T47D (cell line): ENCODE results near the gene NDUFS2.

Experiments used
- DNase-seq, 2 experiments: peaks; one replicate each; pipeline versions ENCODE4 v3.0.0 to v3.0.0-alpha.2; 2011 to 2012; ENCODE audit warnings: low read depth in 1 of 2, low spot score in 1 of 2
- JUND ChIP-seq: IDR thresholded peaks from 2 replicates; pipeline ENCODE4 v1.6.1; 2012; ENCODE audit warnings: low read depth
- in situ Hi-C: cut with HindIII; loops from 2 replicates; pipeline ENCODE4 v1.10.0; 2016; ENCODE audit warnings: low sequenced_read_pairs, low pct_unique_long_range_greater_than_20kb

Gene NDUFS2

DNA sequence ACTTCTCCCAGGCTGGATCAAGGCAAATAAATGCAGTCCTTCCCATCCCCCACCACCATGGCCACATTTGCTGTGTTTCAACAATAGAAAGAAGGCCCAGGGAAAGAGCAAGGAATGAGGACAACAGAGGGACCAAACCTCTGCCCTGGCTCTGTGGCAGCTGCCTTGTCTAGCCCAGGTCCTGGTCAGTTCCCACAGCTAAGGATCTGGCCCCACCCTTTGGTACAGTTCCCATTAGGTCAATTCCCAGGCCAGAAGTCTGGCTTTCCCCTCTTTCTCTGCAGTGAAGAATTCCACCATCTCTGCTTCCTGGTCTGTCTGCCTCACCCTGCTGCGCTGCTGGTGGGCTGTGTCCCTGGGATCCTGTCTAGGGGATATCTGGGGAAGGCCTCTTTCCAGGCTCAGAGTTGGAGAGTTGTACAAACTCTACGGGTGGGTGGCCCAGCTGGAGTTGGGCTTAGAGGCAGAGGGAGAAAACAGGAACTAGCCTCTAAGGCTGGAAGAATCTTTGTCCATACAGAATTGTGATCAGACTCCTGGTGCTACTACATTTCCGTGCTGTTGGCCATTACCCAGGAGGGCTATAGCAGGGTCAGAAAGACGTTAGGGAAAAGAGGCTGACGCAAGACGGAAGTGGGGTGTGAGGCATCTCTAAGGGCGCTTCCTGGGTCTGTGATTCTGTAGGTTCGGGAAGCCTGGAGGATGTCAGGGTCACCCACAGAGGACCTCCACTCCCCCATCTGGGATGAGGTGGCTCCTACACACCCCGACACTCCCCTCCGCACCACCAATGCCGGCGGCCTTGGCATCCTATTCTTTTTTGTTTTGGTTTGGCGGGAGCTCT lies 953 bp upstream of the NDUFS2 start:
- in situ Hi-C loops, result no loop called here
- no peak for DNase-seq
- no peak for TF ChIP-seq JUND

DNA sequence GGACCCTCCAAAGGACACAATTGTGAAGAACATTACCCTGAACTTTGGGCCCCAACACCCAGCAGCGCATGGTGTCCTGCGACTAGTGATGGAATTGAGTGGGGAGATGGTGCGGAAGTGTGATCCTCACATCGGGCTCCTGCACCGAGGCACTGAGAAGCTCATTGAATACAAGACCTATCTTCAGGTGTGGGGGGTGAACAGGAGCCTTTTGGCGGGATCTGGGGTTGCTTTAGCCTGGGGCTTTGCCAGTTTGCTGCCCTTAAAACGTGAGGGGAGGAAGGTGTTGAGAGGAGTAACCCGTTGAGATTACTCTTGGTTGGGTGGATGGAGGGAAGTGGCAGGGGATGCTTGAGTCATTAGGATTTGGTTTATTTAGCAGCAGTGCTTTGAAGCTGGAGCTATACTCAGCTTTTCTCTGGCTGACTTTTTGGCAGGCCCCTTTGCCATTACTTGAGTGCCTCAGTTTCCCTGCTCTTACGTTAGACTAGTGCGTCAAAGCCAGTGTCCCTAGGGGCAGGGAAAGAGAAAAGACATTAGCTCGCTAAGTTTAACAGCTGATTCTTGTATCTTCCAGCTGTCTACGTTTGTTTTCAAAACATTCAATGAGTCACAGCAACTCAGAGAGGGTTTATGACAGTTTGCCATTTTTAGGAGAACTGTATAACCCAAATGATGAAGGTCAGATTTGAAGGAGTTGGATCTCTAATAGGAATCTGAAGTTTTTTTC lies 4.4 kb downstream of the NDUFS2 start:
- in situ Hi-C loops, result no loop called here
- no peak for DNase-seq
- TF ChIP-seq JUND, result no peak

DNA sequence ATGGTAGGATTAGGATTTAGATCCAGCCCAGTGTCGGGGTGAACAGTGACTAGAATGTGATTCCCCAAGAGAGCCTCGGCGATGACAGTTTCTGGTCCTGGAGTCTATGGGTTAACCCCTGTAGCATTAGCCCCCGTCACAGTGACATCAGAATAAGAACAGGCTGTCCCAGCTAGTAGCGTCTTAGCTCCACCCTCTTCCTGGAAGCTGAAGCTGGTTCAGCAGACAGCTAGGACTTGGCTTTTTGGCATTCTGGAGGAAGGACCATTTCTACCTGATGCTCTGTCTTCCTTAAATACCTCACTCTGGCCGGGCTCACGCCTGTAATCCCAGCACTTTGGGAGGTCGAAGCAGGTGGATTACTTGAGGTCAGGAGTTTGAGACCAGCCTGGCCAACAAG lies 5.0 kb downstream of the NDUFS2 start:
- in situ Hi-C loops, result no loop called here
- TF ChIP-seq JUND, result no peak

DNA sequence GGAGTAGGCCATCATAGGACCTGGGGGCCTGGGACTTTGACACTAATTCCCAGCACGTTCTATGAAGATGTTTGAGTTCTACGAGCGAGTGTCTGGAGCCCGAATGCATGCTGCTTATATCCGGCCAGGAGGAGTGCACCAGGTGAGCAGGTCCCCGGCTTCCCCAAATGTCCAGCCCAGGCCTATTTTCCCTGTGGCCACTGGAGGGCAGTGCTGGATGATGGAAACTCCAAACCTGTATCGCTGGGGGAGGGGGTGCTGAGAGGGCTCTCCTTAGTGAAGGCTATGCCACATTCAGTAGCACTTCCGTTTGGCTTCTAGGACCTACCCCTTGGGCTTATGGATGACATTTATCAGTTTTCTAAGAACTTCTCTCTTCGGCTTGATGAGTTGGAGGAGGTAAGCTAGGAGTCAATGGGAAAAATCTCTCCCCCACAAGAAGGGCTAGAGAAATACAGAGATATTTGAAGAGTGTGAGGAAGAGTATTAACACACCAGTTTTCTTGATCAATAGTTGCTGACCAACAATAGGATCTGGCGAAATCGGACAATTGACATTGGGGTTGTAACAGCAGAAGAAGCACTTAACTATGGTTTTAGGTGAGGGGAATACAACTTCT lies 7.7 kb downstream of the NDUFS2 start:
- no peak for TF ChIP-seq JUND
- peak; percentile 69 to 91 for DNase-seq
- in situ Hi-C loops, result no loop called here

More for the DNA sequence above, 5.0 kb downstream of the NDUFS2 start:
- DNase-seq, result no peak

DNA sequence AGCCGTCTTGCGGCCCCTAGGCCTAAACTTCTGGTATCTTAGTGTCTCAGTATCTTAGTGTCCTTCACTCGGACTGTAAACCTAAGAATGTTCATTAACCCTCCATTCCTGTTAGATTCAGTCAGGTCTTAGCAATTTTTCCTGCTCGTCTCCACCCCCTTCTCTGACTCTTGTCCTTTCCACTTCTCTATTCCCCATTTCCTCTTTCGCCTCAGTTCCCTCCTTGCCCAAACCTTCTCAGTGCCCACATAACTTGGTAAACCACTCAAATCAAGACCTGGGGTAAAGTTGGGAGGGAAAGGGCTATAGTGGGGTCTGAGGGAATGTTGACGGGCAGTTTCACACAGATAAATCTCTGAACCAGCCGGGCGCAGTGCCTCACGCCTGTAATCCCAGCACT lies 12.2 kb downstream of the NDUFS2 start:
- TF ChIP-seq JUND, result no peak
- no peak for DNase-seq
- in situ Hi-C loops, result no loop called here

DNA sequence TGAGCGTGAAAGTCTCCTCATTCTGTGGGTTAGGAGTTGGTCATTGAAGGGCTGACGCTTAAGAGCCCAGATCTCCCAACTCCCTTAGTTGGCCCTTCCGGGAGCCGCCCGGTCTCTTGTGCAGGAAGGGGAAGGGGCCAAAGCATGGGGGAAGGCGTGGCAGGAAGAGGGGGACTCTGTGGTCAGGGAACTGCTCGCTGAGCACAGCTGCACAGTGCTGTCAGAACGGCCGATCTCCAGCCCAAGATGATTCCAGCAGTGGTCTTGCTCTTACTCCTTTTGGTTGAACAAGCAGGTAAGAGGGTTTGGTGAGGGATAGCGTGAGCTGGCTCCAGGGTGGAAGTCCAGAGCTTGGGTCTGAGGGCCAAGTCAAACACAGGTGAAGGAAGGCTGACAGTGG lies 12.9 kb downstream of the NDUFS2 start, which contains the start of gene FCER1G:
FCER1G (plus strand) TSS at position 220 of the 400 bp plus-strand sequence; CDS start at position 247, 27 bp downstream.
- DNase-seq, result no peak
- TF ChIP-seq JUND, result no peak
- in situ Hi-C loops, result no loop called here

DNA sequence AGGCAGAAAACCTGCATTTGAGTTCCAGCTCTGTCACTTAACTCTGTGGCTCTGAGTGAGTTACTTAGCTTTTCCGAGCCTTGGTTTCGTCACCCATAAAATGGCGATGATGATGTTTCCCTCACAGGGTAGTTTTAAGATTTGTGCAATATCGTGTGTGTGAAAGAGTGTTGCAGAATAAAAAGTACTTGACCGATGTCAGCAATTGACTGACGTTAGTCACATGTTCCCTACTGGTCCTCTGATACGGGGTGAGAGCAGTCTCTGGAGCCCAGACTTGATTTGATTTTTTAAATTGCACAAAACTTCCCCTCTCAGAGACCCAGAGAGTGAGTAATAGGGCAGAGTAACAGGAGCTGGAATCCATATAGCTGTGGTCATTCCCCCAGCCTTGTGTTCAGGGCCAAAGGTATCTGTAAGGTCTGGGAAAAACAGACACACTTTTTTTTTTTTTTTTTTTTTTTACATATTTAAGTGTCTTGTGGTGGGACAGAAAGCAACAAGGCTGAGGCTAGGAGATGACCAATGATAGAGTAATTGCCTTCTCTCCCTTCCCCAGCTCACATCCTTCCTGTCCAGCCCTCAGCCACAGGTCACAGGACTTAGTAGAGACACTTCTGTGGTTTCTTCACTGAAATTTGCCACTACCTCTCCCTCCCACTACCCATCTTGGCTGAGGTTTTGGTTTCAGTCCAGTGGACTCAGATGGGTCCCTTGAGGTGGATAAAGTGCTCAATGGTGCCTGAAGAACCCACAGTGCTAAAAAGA lies 15.0 kb downstream of the NDUFS2 start:
- TF ChIP-seq JUND, result no peak
- DNase-seq, result no peak
- in situ Hi-C loops, result no loop called here

DNA sequence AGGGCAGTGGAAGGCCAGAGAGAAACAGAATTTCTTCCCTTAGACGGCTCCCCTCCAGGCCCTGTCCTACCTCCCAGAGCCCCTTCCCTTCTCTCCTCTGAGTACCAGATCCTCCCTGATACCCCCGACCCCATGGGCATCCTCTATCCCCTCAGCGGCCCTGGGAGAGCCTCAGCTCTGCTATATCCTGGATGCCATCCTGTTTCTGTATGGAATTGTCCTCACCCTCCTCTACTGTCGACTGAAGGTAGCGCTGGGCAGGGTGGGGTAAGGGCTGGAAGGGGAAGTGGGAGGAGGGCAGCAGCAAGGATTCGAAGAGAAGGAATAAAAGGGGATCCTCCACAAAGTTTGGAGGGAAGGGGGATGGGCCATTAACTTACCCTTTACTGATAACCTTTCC lies 15.7 kb downstream of the NDUFS2 start:
- in situ Hi-C loops, result no loop called here
- TF ChIP-seq JUND, result no peak
- DNase-seq, result no peak

DNA sequence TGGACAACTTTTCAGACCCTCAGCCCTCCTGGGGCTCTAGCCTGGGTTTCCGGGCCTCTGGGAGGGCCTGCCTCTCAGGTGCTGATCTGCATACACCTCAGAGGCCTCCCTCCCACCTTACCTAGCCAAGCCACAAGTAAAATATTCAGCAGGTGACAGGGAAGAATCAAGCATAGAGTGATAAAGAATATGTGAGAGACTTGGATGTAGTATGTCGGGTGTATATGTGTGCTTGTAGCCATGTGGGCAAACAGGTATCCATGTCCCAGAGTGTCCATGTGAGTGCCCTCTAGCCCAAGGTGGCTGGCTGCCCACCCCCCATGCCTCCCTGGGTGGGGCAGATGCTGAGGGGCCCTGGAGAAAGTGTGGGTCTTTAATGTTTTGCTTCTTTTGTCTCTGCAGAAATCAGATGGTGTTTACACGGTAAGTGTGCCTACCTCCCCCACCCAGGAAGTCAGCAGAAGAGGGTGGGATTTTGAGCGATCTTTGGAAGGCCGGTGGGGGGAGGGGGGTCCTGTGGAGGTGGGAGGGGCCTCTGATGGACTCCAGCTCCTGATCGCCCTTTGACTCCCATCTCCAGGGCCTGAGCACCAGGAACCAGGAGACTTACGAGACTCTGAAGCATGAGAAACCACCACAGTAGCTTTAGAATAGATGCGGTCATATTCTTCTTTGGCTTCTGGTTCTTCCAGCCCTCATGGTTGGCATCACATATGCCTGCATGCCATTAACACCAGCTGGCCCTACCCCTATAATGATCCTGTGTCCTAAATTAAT lies 16.3 kb downstream of the NDUFS2 start:
- no peak for TF ChIP-seq JUND
- DNase-seq, result no peak
- in situ Hi-C loops, result no loop called here

DNA sequence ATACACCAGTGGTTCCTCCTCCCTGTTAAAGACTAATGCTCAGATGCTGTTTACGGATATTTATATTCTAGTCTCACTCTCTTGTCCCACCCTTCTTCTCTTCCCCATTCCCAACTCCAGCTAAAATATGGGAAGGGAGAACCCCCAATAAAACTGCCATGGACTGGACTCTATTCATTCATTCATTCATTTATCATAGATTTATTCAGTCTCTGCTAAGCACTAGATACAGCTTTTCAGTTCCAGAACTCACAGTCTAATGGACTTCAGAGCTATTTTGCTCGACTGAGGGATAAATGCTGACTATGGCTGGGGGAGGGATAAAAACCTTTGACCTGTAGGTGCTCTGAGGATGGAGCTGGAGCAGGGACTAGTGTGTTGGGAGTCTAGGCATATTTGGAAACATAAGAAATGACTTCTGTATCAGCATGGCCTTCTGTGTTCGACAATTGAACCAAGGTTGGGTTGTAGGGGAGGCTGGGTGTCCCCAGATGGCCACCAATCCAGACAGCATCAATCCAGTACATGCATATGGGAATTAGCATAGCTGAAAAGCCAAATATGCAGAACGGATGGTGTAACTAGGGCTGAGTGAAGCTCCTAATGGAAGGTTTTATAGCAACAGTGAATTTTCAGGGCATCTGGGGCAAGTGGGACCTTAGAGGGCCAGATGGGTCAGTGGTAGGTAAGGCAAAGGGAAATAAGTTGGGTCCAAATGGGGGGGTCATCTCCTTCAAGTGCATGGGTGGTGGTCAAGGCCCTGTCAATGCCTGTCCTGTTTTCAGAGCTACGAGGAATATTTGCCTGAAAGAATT lies 17.1 kb downstream of the NDUFS2 start:
- in situ Hi-C loops, result no loop called here
- no peak for DNase-seq

DNA sequence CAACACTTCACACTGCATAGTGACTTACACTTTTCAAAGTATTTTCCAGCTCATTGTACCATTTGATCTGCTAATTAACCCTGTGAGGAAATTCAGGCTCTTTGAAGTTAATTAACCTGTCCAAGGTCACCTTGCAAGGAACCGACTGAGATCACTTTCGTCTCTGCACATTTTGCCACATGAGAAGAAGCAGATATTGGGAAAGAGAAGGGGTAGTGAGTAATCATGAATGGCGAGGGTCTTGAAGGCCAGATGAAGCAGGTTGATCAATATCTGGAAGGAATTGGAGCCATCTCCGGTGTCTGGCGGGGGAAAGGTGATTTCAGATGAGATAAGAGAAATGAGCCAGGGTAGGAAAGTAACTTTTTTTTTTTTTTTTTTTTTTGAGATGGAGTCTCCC lies 17.8 kb downstream of the NDUFS2 start:
- DNase-seq, result no peak
- TF ChIP-seq JUND, result no peak
- in situ Hi-C loops, result no loop called here

More for the DNA sequence above, 17.1 kb downstream of the NDUFS2 start:
- no peak for TF ChIP-seq JUND
